GM23338 (cell line): ENCODE measurements around the gene COIL. TPM values are rescaled to one million over a fixed set of nuclear protein-coding genes. Genes with fewer than 3 reads are reported as not detected.
"Not testable (repeated sequence)": the region's sequence is repeated elsewhere in the genome, so short reads cannot be mapped to it uniquely, and the experiment has no call there.

Experiments
- ATAC-seq: fragments of 200-7000 bp; cut with Tn5 transposase; 3 replicates; pipeline ENCODE4 v1.9.1; 2020
- DNase-seq: peaks from one replicate; pipeline ENCODE4 v3.0.0-alpha.2; 2015; ENCODE audit warnings: low spot score
- H2AFZ ChIP-seq: fragments of 200-600 bp; sonication (generic); 2 replicates; pipeline ENCODE4 v1.8.0; 2016; ENCODE audit warnings: antibody characterized with exemption, mild to moderate bottlenecking, moderate library complexity
- H3F3A ChIP-seq: fragments of 200-600 bp; sonication (generic); replicated peaks from 2 replicates; pipeline ENCODE4 v1.8.0; 2017; ENCODE audit warnings: antibody characterized with exemption, mixed run types, low read depth
- H3K27ac ChIP-seq: fragments of 200-600 bp; sonication (generic); 2 replicates; pipeline ENCODE4 v1.6.1; 2016; ENCODE audit warnings: low read depth
- H3K27me3 ChIP-seq: fragments of 200-600 bp; sonication (generic); 2 replicates; pipeline ENCODE4 v1.8.0; 2016; ENCODE audit warnings: mild to moderate bottlenecking, mixed run types, moderate library complexity; ENCODE audit not compliant: insufficient read depth
- H3K36me3 ChIP-seq: fragments of 200-600 bp; sonication (generic); 2 replicates; pipeline ENCODE4 v1.8.0; 2016; ENCODE audit warnings: mild to moderate bottlenecking; ENCODE audit not compliant: insufficient read depth
- H3K4me1 ChIP-seq: fragments of 200-600 bp; sonication (generic); 2 replicates; pipeline ENCODE4 v1.8.0; 2016; ENCODE audit warnings: mild to moderate bottlenecking, moderate library complexity; ENCODE audit not compliant: insufficient read depth
- H3K4me2 ChIP-seq: fragments of 200-600 bp; sonication (generic); 2 replicates; pipeline ENCODE4 v1.7.1; 2017; ENCODE audit warnings: mixed run types
- H3K4me3 ChIP-seq: fragments of 200-600 bp; sonication (generic); 2 replicates; pipeline ENCODE4 v1.6.1; 2016; ENCODE audit warnings: mixed run types
- H3K79me2 ChIP-seq: fragments of 200-600 bp; sonication (generic); replicated peaks from 2 replicates; pipeline ENCODE4 v1.8.0; 2017; ENCODE audit warnings: mild to moderate bottlenecking; ENCODE audit not compliant: insufficient read depth
- H3K9me2 ChIP-seq: fragments of 200-600 bp; sonication (generic); 2 replicates; pipeline ENCODE4 v1.8.0; 2017; ENCODE audit not compliant: insufficient read depth
- H4K20me1 ChIP-seq: fragments of 200-600 bp; sonication (generic); replicated peaks from 2 replicates; pipeline ENCODE4 v1.8.0; 2017; ENCODE audit warnings: mild to moderate bottlenecking; ENCODE audit not compliant: insufficient read depth
- H3K27ac Mint-ChIP-seq: 2 replicates; pipeline ENCODE4 v1.8.0; 2020; ENCODE audit warnings: inconsistent platforms, mild to moderate bottlenecking, moderate library complexity, mixed read lengths
- H3K27me3 Mint-ChIP-seq: 3 replicates; pipeline ENCODE4 v1.8.0; 2022; ENCODE audit warnings: low read depth, mild to moderate bottlenecking, moderate library complexity, mixed read lengths, inconsistent platforms; ENCODE audit not compliant: insufficient read depth, poor library complexity
- H3K36me3 Mint-ChIP-seq: 3 replicates; pipeline ENCODE4 v1.8.0; 2021; ENCODE audit warnings: low read depth, mild to moderate bottlenecking, inconsistent platforms, moderate library complexity, mixed read lengths
- H3K4me1 Mint-ChIP-seq: 3 replicates; pipeline ENCODE4 v1.8.0; 2020; ENCODE audit warnings: mild to moderate bottlenecking, inconsistent platforms, mixed read lengths
- H3K4me3 Mint-ChIP-seq: 3 replicates; pipeline ENCODE4 v1.8.0; 2021; ENCODE audit warnings: moderate library complexity, mild to moderate bottlenecking, inconsistent platforms, mixed read lengths
- H3K9me3 Mint-ChIP-seq: 3 replicates; pipeline ENCODE4 v1.8.0; 2020; ENCODE audit warnings: moderate library complexity, mild to moderate bottlenecking, inconsistent platforms, mixed read lengths
- CREB1 ChIP-seq: fragments of 250-450 bp; sonication (Bioruptor Pico); IDR thresholded peaks from 2 replicates; pipeline ENCODE4 v1.5.0; 2020; ENCODE audit warnings: low read depth, mild to moderate bottlenecking, moderate library complexity
- ETS1 ChIP-seq: IDR thresholded peaks from 2 replicates; pipeline ENCODE4 v1.6.1; 2016; ENCODE audit warnings: antibody characterized with exemption
- EZH2 ChIP-seq: fragments of 200-600 bp; sonication (generic); IDR thresholded peaks from one replicate; pipeline ENCODE4 v1.8.0; 2017; ENCODE audit warnings: antibody characterized with exemption, mild to moderate bottlenecking, low read depth; ENCODE audit not compliant: unreplicated experiment
- EZH2phosphoT487 ChIP-seq: fragments of 200-600 bp; sonication (generic); IDR thresholded peaks from one replicate; pipeline ENCODE4 v1.8.1; 2018; ENCODE audit warnings: antibody characterized with exemption; ENCODE audit not compliant: unreplicated experiment
- JUNB ChIP-seq: IDR thresholded peaks from one replicate; pipeline ENCODE4 v1.6.1; 2016; ENCODE audit warnings: antibody characterized with exemption; ENCODE audit not compliant: unreplicated experiment
- POLR2AphosphoS5 ChIP-seq: IDR thresholded peaks from 2 replicates; pipeline ENCODE4 v1.6.1; 2016; ENCODE audit warnings: antibody characterized with exemption, low read depth
- REST ChIP-seq: IDR thresholded peaks from one replicate; pipeline ENCODE4 v1.6.1; 2018; ENCODE audit warnings: antibody characterized with exemption; ENCODE audit not compliant: unreplicated experiment
- STAT1 ChIP-seq: IDR thresholded peaks from one replicate; pipeline ENCODE4 v1.6.1; 2016; ENCODE audit warnings: antibody characterized with exemption; ENCODE audit not compliant: unreplicated experiment
- ZNF114 ChIP-seq: fragments of 250-450 bp; sonication (Bioruptor Pico); IDR thresholded peaks from 2 replicates; pipeline ENCODE4 v1.5.0; 2020; ENCODE audit warnings: mild to moderate bottlenecking, moderate library complexity
- ZNF331 ChIP-seq: fragments of 250-450 bp; sonication (Bioruptor Pico); IDR thresholded peaks from 2 replicates; pipeline ENCODE4 v1.5.0; 2020; ENCODE audit warnings: low read depth, mild to moderate bottlenecking, moderate library complexity
- ZNF462 ChIP-seq: fragments of 250-450 bp; sonication (Bioruptor Pico); IDR thresholded peaks from 2 replicates; pipeline ENCODE4 v1.5.0; 2020; ENCODE audit warnings: mild to moderate bottlenecking, moderate library complexity
- polyA plus RNA-seq: library from polyadenylated mRNA; unstranded; fragments of >200 nt; fragmentation: Nextera tagmentation; extraction: Ambion mirVana; gene quantifications from 2 replicates; pipeline ENCODE4 v1.2.1, GENCODE V29; 2016
- total RNA-seq: library from RNA; depleted of rRNA; stranded (reverse); fragments of >200 nt; shearing (Covaris generic); gene quantifications from 2 replicates; pipeline ENCODE4 v1.2.3, GENCODE V29; 2014

COIL gene
- total and polyA plus RNA-seq, 2 experiments from 2014 or later = 18.5 to 32.2 TPM

GRCh38 chr17:56970974-56971373, 10.1 kb upstream of the COIL start (continued):
- TF ChIP-seq ZNF462 (no peak), POLR2AphosphoS5 (no peak), ZNF331 (CRISPR knock-in tag) (no peak), JUNB (no peak), EZH2 (no peak), ETS1 (no peak), STAT1 (no peak)

- Histone ChIP-seq H3F3A (no peaks in the 10 kb centered on the region), H3K27me3 (no peaks in the 10 kb centered on the region), H4K20me1 (no peaks in the 10 kb centered on the region), H3K4me1 (no peaks in the 10 kb centered on the region), H3K27ac (no peak overlapping the region), H3K36me3 (no peaks in the 10 kb centered on the region), H3K79me2 (no peaks in the 10 kb centered on the region), H3K9me2 (no peaks in the 10 kb centered on the region), H2AFZ (peak overlapping the region; percentile 83; the same call in 1 of the 2 replicates), H3K4me2 (no peak overlapping the region), H3K4me3 (no peak overlapping the region)
- Mint-ChIP-seq H3K4me3 (no peak overlapping the region), H3K9me3 (peaks cover 13% of the 10 kb centered on the region), H3K27me3 (peaks cover 6% of the 10 kb centered on the region), H3K36me3 (peaks cover 3% of the 10 kb centered on the region; the same call in 1 of the 3 replicates), H3K27ac (no peak overlapping the region), H3K4me1 (peaks cover under 1% of the 10 kb centered on the region; the same call in 2 of the 3 replicates)
- ATAC-seq = no peak
- TF ChIP-seq EZH2phosphoT487 = no peak
- no peak for TF ChIP-seq STAT1
- no peak for TF ChIP-seq REST
- TF ChIP-seq CREB1 (CRISPR knock-in tag) = no peak
- TF ChIP-seq JUNB = no peak
- TF ChIP-seq EZH2 = no peak
- TF ChIP-seq ZNF331 (CRISPR knock-in tag) = no peak
- TF ChIP-seq ZNF114 (CRISPR knock-in tag) = no peak
- DNase-seq = no peak
These were observed 5.5 kb upstream of the COIL start for GRCh38 chr17:56966338-56966737.

- H3K9me3 Mint-ChIP-seq, H3K4me1 ChIP-seq, H3K4me2 ChIP-seq, H3K27me3 ChIP-seq, H3K36me3 ChIP-seq, H3K4me3 Mint-ChIP-seq, H3K27ac Mint-ChIP-seq, DNase-seq, H3K79me2 ChIP-seq, H3K4me1 Mint-ChIP-seq, H3K27ac ChIP-seq, H3K27me3 Mint-ChIP-seq, ATAC-seq, H4K20me1 ChIP-seq, H3F3A ChIP-seq, H3K9me2 ChIP-seq, H3K36me3 Mint-ChIP-seq, H3K4me3 ChIP-seq: not testable (repeated sequence)
- peak overlapping the region; percentile 83 for H2AFZ ChIP-seq
These were observed 4.8 kb upstream of the COIL start for GRCh38 chr17:56965681-56966080.
